Neuronal stem cell (in vitro differentiated cells): Measurements from ENCODE around the gene CTTNBP2.

ENCODE experiments used
- DNase-seq: peaks from one replicate; pipeline ENCODE4 v3.0.0-alpha.2; 2013; ENCODE audit warnings: low spot score
- H2AFZ ChIP-seq: one replicate; pipeline ENCODE4 v1.6.1; 2013; ENCODE audit warnings: mild to moderate bottlenecking, low read length, inconsistent platforms
- H2AK5ac ChIP-seq: 2 replicates; pipeline ENCODE4 v1.6.1; 2013; ENCODE audit warnings: low read depth, mild to moderate bottlenecking, inconsistent platforms, low read length, moderate library complexity, mixed read lengths
- H2BK120ac ChIP-seq: 2 replicates; pipeline ENCODE4 v1.6.1; 2013; ENCODE audit warnings: low read depth, mild to moderate bottlenecking, inconsistent platforms, low read length, moderate library complexity, mixed read lengths
- H2BK12ac ChIP-seq: one replicate; pipeline ENCODE4 v1.6.1; 2013; ENCODE audit warnings: low read length, inconsistent platforms
- H2BK15ac ChIP-seq: 2 replicates; pipeline ENCODE4 v1.6.1; 2013; ENCODE audit warnings: mild to moderate bottlenecking, low read length, inconsistent platforms, mixed read lengths
- H2BK5ac ChIP-seq: one replicate; pipeline ENCODE4 v1.6.1; 2013; ENCODE audit warnings: inconsistent platforms, mild to moderate bottlenecking, low read length, moderate library complexity
- H3K14ac ChIP-seq: one replicate; pipeline ENCODE4 v1.6.1; 2013; ENCODE audit warnings: low read length, inconsistent platforms
- H3K18ac ChIP-seq: 2 replicates; pipeline ENCODE4 v1.6.1; 2013; ENCODE audit warnings: low read length, inconsistent platforms
- H3K23ac ChIP-seq: 2 replicates; pipeline ENCODE4 v1.6.1; 2013; ENCODE audit warnings: low read depth, mild to moderate bottlenecking, mixed read lengths, low read length, inconsistent platforms; ENCODE audit not compliant: poor library complexity
- H3K27ac ChIP-seq: replicated peaks from 3 replicates; pipeline ENCODE4 v1.5.1; 2013; ENCODE audit warnings: low read length, inconsistent platforms
- H3K27me3 ChIP-seq, 3 experiments: 2 replicates each; pipeline ENCODE4 v1.6.1; 2013; ENCODE audit warnings: low read length in 3 of 3, mild to moderate bottlenecking in 2 of 3, inconsistent platforms in 1 of 3, low read depth in 1 of 3, mixed read lengths in 1 of 3, moderate library complexity in 1 of 3; ENCODE audit not compliant: control insufficient read depth in 3 of 3, insufficient read depth in 3 of 3
- H3K36me3 ChIP-seq, 2 donors: replicated peaks in 1 of 2; 2 replicates each; pipeline ENCODE4 v1.6.1; 2013; ENCODE audit warnings: low read length in 2 of 2; ENCODE audit not compliant: control insufficient read depth in 2 of 2, insufficient read depth in 2 of 2
- H3K4ac ChIP-seq: 2 replicates; pipeline ENCODE4 v1.6.1; 2013; ENCODE audit warnings: inconsistent platforms, mild to moderate bottlenecking, low read length, moderate library complexity
- H3K4me1 ChIP-seq, 2 donors: 1 replicate in 1 of 2; 2 replicates in 1 of 2; pipeline ENCODE4 v1.6.1; 2013; ENCODE audit warnings: low read length in 2 of 2, low read depth in 1 of 2; ENCODE audit not compliant: control insufficient read depth in 2 of 2, insufficient read depth in 1 of 2
- H3K4me2 ChIP-seq: one replicate; pipeline ENCODE4 v1.6.1; 2013; ENCODE audit warnings: mild to moderate bottlenecking, low read length, inconsistent platforms; ENCODE audit not compliant: insufficient read depth, poor library complexity, severe bottlenecking
- H3K4me3 ChIP-seq, 2 donors: 2 replicates each; pipeline ENCODE4 v1.5.1; 2013; ENCODE audit warnings: low read length in 2 of 2, mild to moderate bottlenecking in 2 of 2, inconsistent platforms in 1 of 2, moderate library complexity in 1 of 2
- H3K79me1 ChIP-seq: one replicate; pipeline ENCODE4 v1.6.1; 2013; ENCODE audit warnings: low read depth, mild to moderate bottlenecking, inconsistent platforms, low read length, moderate library complexity
- H3K9ac ChIP-seq: one replicate; pipeline ENCODE4 v1.6.1; 2013; ENCODE audit warnings: mild to moderate bottlenecking, low read depth, low read length, inconsistent platforms; ENCODE audit not compliant: poor library complexity
- H3K9me3 ChIP-seq, 2 donors: replicated peaks in 1 of 2; 2 replicates each; pipeline versions ENCODE3 to v1.6.1; 2013; ENCODE audit warnings: low read length in 2 of 2, mild to moderate bottlenecking in 2 of 2, inconsistent platforms in 1 of 2, low read depth in 1 of 2, mixed read lengths in 1 of 2, moderate library complexity in 1 of 2; ENCODE audit not compliant: control insufficient read depth in 2 of 2, insufficient read depth in 1 of 2
- H4K8ac ChIP-seq: one replicate; pipeline ENCODE4 v1.6.1; 2013; ENCODE audit warnings: low read depth, mild to moderate bottlenecking, inconsistent platforms, low read length, moderate library complexity
- H4K91ac ChIP-seq: one replicate; pipeline ENCODE4 v1.6.1; 2013; ENCODE audit warnings: low read length, low read depth, mild to moderate bottlenecking, inconsistent platforms; ENCODE audit not compliant: poor library complexity
- WGBS, 2 donors: extraction: QIAGEN DNeasy Blood & Tissue Kit; methylation state at CpG; one replicate each; pipeline ENCODE4 v1.1.7; 2013; ENCODE audit warnings: missing lambda C conversion rate in 2 of 2, mixed read lengths in 1 of 2; ENCODE audit not compliant: insufficient read length in 2 of 2, insufficient replicate concordance in 1 of 2; ENCODE audit errors: extremely low coverage in 2 of 2; 5-methylcytosine and 5-hydroxymethylcytosine counted together

The CTTNBP2 gene

DNA sequence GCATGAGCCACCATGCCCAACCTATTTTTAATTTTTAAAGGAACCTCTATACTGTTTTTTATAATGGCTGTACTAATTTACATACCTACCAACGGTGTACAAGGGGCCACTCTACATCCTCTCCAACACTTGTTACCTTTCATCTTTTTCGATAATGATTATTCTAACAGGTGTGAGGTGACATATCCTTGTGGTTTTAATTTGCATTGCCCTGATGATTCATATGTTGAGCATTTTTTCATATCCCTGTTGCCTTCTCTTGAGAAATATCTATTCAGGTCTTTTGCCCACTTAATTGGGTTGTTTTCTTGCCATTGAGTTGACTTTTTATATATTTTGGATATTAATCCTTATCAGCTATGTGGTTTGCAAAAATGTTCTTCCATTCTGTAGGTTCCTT is 167.0 kb downstream of the CTTNBP2 start:
- H2BK5ac ChIP-seq: no peak overlapping the region
- H2AFZ ChIP-seq: no peak overlapping the region
- no peak overlapping the region for H2AK5ac ChIP-seq
- no peaks in the 10 kb centered on the region for H3K36me3 ChIP-seq
- no peak overlapping the region for H3K4me3 ChIP-seq
- H3K23ac ChIP-seq: no peak overlapping the region
- no peak overlapping the region for H4K91ac ChIP-seq
- no peaks in the 10 kb centered on the region for H3K4me1 ChIP-seq
- no peak overlapping the region for H2BK12ac ChIP-seq
- no peak overlapping the region for H3K4me2 ChIP-seq
- no peak overlapping the region for H3K18ac ChIP-seq
- no peak overlapping the region for H3K4ac ChIP-seq
- no peak for DNase-seq
- no peaks in the 10 kb centered on the region for H3K27me3 ChIP-seq
- H2BK120ac ChIP-seq: no peak overlapping the region
- no peak overlapping the region for H3K27ac ChIP-seq
- no CpG with 5 or more reads among the region's 2 CpGs for WGBS, 2 donors
- no peak overlapping the region for H4K8ac ChIP-seq
- no peak overlapping the region for H2BK15ac ChIP-seq
- no peaks in the 10 kb centered on the region for H3K79me1 ChIP-seq
- H3K14ac ChIP-seq: no peak overlapping the region
- H3K9me3 ChIP-seq: no peaks in the 10 kb centered on the region
- H3K9ac ChIP-seq: no peak overlapping the region

GRCh38 chr7:117705630-117706029 is 167.6 kb downstream of the CTTNBP2 start:
- no peak overlapping the region for H2AK5ac ChIP-seq
- H3K27ac ChIP-seq: no peak overlapping the region
- no peak overlapping the region for H3K18ac ChIP-seq
- no peaks in the 10 kb centered on the region for H3K9me3 ChIP-seq
- no peak for DNase-seq
- no peak overlapping the region for H4K8ac ChIP-seq
- no peaks in the 10 kb centered on the region for H3K4me1 ChIP-seq
- H3K27me3 ChIP-seq: no peaks in the 10 kb centered on the region
- WGBS, 2 donors: no CpG with 5 or more reads among the region's 4 CpGs
- no peak overlapping the region for H3K14ac ChIP-seq
- H2BK120ac ChIP-seq: no peak overlapping the region
- no peak overlapping the region for H2BK5ac ChIP-seq
- H3K9ac ChIP-seq: no peak overlapping the region
- H2AFZ ChIP-seq: no peak overlapping the region
- H3K4me3 ChIP-seq: no peak overlapping the region
- H2BK15ac ChIP-seq: no peak overlapping the region
- no peak overlapping the region for H3K4ac ChIP-seq
- H3K23ac ChIP-seq: no peak overlapping the region
- no peaks in the 10 kb centered on the region for H3K36me3 ChIP-seq
- no peaks in the 10 kb centered on the region for H3K79me1 ChIP-seq
- H2BK12ac ChIP-seq: no peak overlapping the region
- no peak overlapping the region for H3K4me2 ChIP-seq
- no peak overlapping the region for H4K91ac ChIP-seq

- Histone ChIP-seq H2AFZ (no peak overlapping the region), H2BK5ac (no peak overlapping the region), H3K27ac (no peak overlapping the region), H3K4me3 (no peak overlapping the region), H3K18ac (no peak overlapping the region), H4K91ac (no peak overlapping the region), H3K9ac (no peak overlapping the region), H3K4me2 (no peak overlapping the region), H3K4me1 (no peaks in the 10 kb centered on the region), H3K79me1 (no peaks in the 10 kb centered on the region), H2BK15ac (no peak overlapping the region), H3K36me3 (no peaks in the 10 kb centered on the region), H4K8ac (no peak overlapping the region), H2AK5ac (no peak overlapping the region), H3K23ac (no peak overlapping the region), H2BK12ac (no peak overlapping the region), H2BK120ac (no peak overlapping the region), H3K4ac (no peak overlapping the region), H3K27me3 (no peaks in the 10 kb centered on the region), H3K14ac (no peak overlapping the region), H3K9me3 (no peaks in the 10 kb centered on the region)
- no peak for DNase-seq
- WGBS, 2 donors: no CpG with 5 or more reads among the region's 3 CpGs
Measured at GRCh38 chr7:117704063-117704462, 169.2 kb downstream of the CTTNBP2 start.

- Histone ChIP-seq H2BK12ac (no peak overlapping the region), H3K4me1 (no peaks in the 10 kb centered on the region), H3K9me3 (no peaks in the 10 kb centered on the region), H3K4ac (no peak overlapping the region), H3K27me3 (no peaks in the 10 kb centered on the region), H3K36me3 (no peaks in the 10 kb centered on the region), H3K79me1 (no peaks in the 10 kb centered on the region), H2BK15ac (no peak overlapping the region), H3K9ac (no peak overlapping the region), H2BK5ac (no peak overlapping the region), H4K8ac (no peak overlapping the region), H3K27ac (no peak overlapping the region), H3K14ac (no peak overlapping the region), H2AFZ (no peak overlapping the region), H2AK5ac (no peak overlapping the region), H3K4me3 (no peak overlapping the region), H3K4me2 (no peak overlapping the region), H4K91ac (no peak overlapping the region), H2BK120ac (no peak overlapping the region), H3K23ac (no peak overlapping the region), H3K18ac (no peak overlapping the region)
- no peak for DNase-seq
- no CpG with 5 or more reads among the region's 2 CpGs for WGBS, 2 donors
Measured at GRCh38 chr7:117698018-117698417, 175.2 kb downstream of the CTTNBP2 start.
